Mesenchymal stem cell (in vitro differentiated cells and primary cell): ENCODE measurements around the gene AACS.

ENCODE experiments used
- DNase-seq: peaks from one replicate; pipeline ENCODE4 v3.0.0-alpha.2; 2013
- H2AFZ ChIP-seq: one replicate; pipeline ENCODE4 v1.6.1; 2013; ENCODE audit warnings: low read depth, mild to moderate bottlenecking, control low read depth, inconsistent platforms, low read length, moderate library complexity
- H2AK5ac ChIP-seq: 2 replicates; pipeline ENCODE4 v1.6.1; 2013; ENCODE audit warnings: low read length, moderate library complexity, mild to moderate bottlenecking, inconsistent platforms; ENCODE audit not compliant: severe bottlenecking
- H2BK120ac ChIP-seq: one replicate; pipeline ENCODE4 v1.6.1; 2013; ENCODE audit warnings: low read depth, mild to moderate bottlenecking, inconsistent platforms, low read length, moderate library complexity
- H2BK12ac ChIP-seq, 2 experiments: one replicate each; pipeline ENCODE4 v1.6.1; 2013; ENCODE audit warnings: inconsistent platforms in 2 of 2, low read length in 2 of 2, mild to moderate bottlenecking in 2 of 2, moderate library complexity in 2 of 2, control low read depth in 1 of 2
- H2BK15ac ChIP-seq: one replicate; pipeline ENCODE4 v1.6.1; 2013; ENCODE audit warnings: mild to moderate bottlenecking, low read depth, inconsistent platforms; ENCODE audit not compliant: poor library complexity, severe bottlenecking
- H2BK5ac ChIP-seq: 2 replicates; pipeline ENCODE4 v1.6.1; 2013; ENCODE audit warnings: low read depth, mild to moderate bottlenecking, low read length, control low read depth, inconsistent platforms; ENCODE audit not compliant: poor library complexity, severe bottlenecking
- H3K14ac ChIP-seq, 2 experiments: one replicate each; pipeline ENCODE4 v1.6.1; 2013; ENCODE audit warnings: inconsistent platforms in 2 of 2, low read length in 2 of 2, control low read depth in 1 of 2, mild to moderate bottlenecking in 1 of 2, moderate library complexity in 1 of 2
- H3K18ac ChIP-seq, 2 experiments: one replicate each; pipeline ENCODE4 v1.6.1; 2013; ENCODE audit warnings: inconsistent platforms in 2 of 2, low read length in 2 of 2, control low read depth in 1 of 2, low read depth in 1 of 2, mild to moderate bottlenecking in 1 of 2
- H3K23ac ChIP-seq, 2 experiments: one replicate each; pipeline ENCODE4 v1.6.1; 2013; ENCODE audit warnings: inconsistent platforms in 2 of 2, low read length in 2 of 2, mild to moderate bottlenecking in 2 of 2, moderate library complexity in 2 of 2, control low read depth in 1 of 2
- H3K27ac ChIP-seq: 2 replicates; pipeline ENCODE4 v1.5.1; 2013; ENCODE audit warnings: mild to moderate bottlenecking, moderate library complexity, low read length, control low read depth, inconsistent platforms; ENCODE audit not compliant: poor library complexity, severe bottlenecking
- H3K27me3 ChIP-seq, 2 experiments: 2 replicates each; pipeline versions ENCODE4 v1.6.1 to v1.7.0; 2013; ENCODE audit warnings: low read length in 2 of 2, mild to moderate bottlenecking in 2 of 2, moderate library complexity in 2 of 2, control low read depth in 1 of 2, inconsistent platforms in 1 of 2; ENCODE audit not compliant: control insufficient read depth in 1 of 2, insufficient read depth in 1 of 2
- H3K36me3 ChIP-seq, 2 experiments: 2 replicates each; pipeline versions ENCODE4 v1.6.1 to v1.7.0; 2013; ENCODE audit warnings: low read length in 2 of 2, control low read depth in 1 of 2, inconsistent platforms in 1 of 2, low read depth in 1 of 2, mild to moderate bottlenecking in 1 of 2; ENCODE audit not compliant: insufficient read depth in 2 of 2, control insufficient read depth in 1 of 2
- H3K4ac ChIP-seq, 2 experiments: one replicate each; pipeline ENCODE4 v1.6.1; 2013; ENCODE audit warnings: inconsistent platforms in 2 of 2, low read length in 2 of 2, mild to moderate bottlenecking in 2 of 2, moderate library complexity in 2 of 2, control low read depth in 1 of 2, low read depth in 1 of 2
- H3K4me1 ChIP-seq: 2 replicates; pipeline ENCODE4 v1.6.1; 2013; ENCODE audit warnings: low read depth, low read length, control low read depth; ENCODE audit not compliant: control insufficient read depth, insufficient read depth
- H3K4me2 ChIP-seq: 2 replicates; pipeline ENCODE4 v1.6.1; 2013; ENCODE audit warnings: low read length, mild to moderate bottlenecking, inconsistent platforms; ENCODE audit not compliant: poor library complexity, severe bottlenecking
- H3K4me3 ChIP-seq, 2 experiments: 2 replicates each; pipeline versions ENCODE4 v1.5.1 to v1.7.0; 2013; ENCODE audit warnings: low read length in 2 of 2, mild to moderate bottlenecking in 2 of 2, control low read depth in 1 of 2, low read depth in 1 of 2; ENCODE audit not compliant: insufficient read depth in 1 of 2
- H3K79me1 ChIP-seq: replicated peaks from 2 replicates; pipeline ENCODE4 v1.6.1; 2013; ENCODE audit warnings: mild to moderate bottlenecking, control low read depth, low read length, inconsistent platforms; ENCODE audit not compliant: poor library complexity, severe bottlenecking
- H3K9ac ChIP-seq: 2 replicates; pipeline ENCODE4 v1.7.0; 2013; ENCODE audit warnings: mild to moderate bottlenecking, low read length, moderate library complexity
- H3K9me3 ChIP-seq: 2 replicates; pipeline ENCODE4 v1.7.0; 2013; ENCODE audit warnings: mild to moderate bottlenecking, low read length; ENCODE audit not compliant: control insufficient read depth
- H4K8ac ChIP-seq: one replicate; pipeline ENCODE4 v1.6.1; 2013; ENCODE audit warnings: inconsistent platforms, mild to moderate bottlenecking, low read length, moderate library complexity
- H4K91ac ChIP-seq: one replicate; pipeline ENCODE4 v1.6.1; 2013; ENCODE audit warnings: mild to moderate bottlenecking, low read length, inconsistent platforms
- WGBS: methylation state at CpG from one replicate; pipeline ENCODE4 v1.1.7; 2013; ENCODE audit warnings: mixed read lengths; 5-methylcytosine and 5-hydroxymethylcytosine counted together

The AACS gene

DNA sequence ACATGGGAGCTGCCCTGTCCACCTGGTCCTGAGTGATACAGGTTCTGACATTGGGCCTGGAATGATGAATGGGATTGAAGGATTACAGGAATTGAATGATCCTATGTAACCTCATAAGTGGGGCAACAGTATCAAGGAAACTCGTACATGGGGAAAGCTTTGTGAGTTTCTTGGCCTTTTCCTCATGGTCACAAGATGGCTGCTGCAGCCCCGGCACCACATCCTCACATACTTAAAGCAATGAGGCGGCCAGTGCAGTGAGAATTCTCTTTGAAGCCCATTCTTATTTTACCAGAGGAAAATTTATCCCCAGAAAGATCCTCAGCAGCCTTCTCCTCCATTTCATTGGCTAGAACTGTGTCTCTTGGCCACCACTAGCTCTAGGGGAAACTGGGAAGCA, 91.9 kb downstream of the AACS start:
- Histone ChIP-seq H3K14ac (no peak overlapping the region), H3K36me3 (no peaks in the 10 kb centered on the region), H2BK15ac (no peak overlapping the region), H3K79me1 (no peaks in the 10 kb centered on the region), H3K18ac (no peak overlapping the region), H3K27me3 (peaks cover 7 to 34% of the 10 kb centered on the region in 2 experiments), H2AK5ac (no peak overlapping the region), H4K91ac (no peak overlapping the region), H3K27ac (no peak overlapping the region), H3K4me1 (peaks cover 1% of the 10 kb centered on the region), H2BK120ac (no peak overlapping the region), H3K9ac (no peak overlapping the region), H2AFZ (no peak overlapping the region), H3K23ac (no peak overlapping the region), H4K8ac (no peak overlapping the region), H3K4ac (no peak overlapping the region), H3K4me3 (no peak overlapping the region), H3K9me3 (peaks cover 7% of the 10 kb centered on the region), H2BK12ac (no peak overlapping the region), H2BK5ac (no peak overlapping the region), H3K4me2 (no peak overlapping the region)
- no peak for DNase-seq
- 68% methylated on average over 3 of the region's 3 CpGs for WGBS

DNA sequence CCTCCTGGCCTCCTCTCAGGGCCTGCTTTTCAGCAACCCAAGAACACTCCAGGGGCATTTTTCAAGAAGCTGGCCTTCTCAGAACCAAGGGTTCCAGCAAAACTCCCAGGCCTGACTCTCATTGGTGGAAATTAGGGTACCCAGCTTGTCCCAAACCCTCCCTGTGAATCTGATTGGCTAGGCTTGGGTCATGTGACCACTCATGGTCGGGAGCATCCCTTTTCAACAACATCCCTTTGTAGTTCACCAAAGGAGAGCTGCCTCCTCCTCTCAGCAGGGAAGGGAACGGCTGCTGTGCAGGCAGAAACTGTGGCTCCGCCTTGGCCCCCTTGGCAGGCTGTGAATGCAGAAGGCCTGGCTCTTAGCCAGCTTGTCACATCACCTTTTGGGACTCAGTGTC, 94.5 kb downstream of the AACS start:
- Histone ChIP-seq H3K36me3 (no peaks in the 10 kb centered on the region), H3K79me1 (no peaks in the 10 kb centered on the region), H3K4me2 (no peak overlapping the region), H3K4me3 (no peak overlapping the region), H3K9ac (no peak overlapping the region), H2AFZ (no peak overlapping the region), H2BK120ac (no peak overlapping the region), H3K14ac (no peak overlapping the region), H3K27me3 (peaks cover 8 to 25% of the 10 kb centered on the region in 2 experiments), H3K27ac (no peak overlapping the region), H3K23ac (no peak overlapping the region), H2BK15ac (no peak overlapping the region), H4K91ac (no peak overlapping the region), H2AK5ac (no peak overlapping the region), H3K4ac (no peak overlapping the region), H2BK5ac (no peak overlapping the region), H3K4me1 (peaks cover 1% of the 10 kb centered on the region), H4K8ac (no peak overlapping the region), H3K18ac (no peak overlapping the region), H2BK12ac (no peak overlapping the region), H3K9me3 (peaks cover 7% of the 10 kb centered on the region)
- WGBS = 55% methylated on average over 3 of the region's 3 CpGs
- DNase-seq = no peak

DNA sequence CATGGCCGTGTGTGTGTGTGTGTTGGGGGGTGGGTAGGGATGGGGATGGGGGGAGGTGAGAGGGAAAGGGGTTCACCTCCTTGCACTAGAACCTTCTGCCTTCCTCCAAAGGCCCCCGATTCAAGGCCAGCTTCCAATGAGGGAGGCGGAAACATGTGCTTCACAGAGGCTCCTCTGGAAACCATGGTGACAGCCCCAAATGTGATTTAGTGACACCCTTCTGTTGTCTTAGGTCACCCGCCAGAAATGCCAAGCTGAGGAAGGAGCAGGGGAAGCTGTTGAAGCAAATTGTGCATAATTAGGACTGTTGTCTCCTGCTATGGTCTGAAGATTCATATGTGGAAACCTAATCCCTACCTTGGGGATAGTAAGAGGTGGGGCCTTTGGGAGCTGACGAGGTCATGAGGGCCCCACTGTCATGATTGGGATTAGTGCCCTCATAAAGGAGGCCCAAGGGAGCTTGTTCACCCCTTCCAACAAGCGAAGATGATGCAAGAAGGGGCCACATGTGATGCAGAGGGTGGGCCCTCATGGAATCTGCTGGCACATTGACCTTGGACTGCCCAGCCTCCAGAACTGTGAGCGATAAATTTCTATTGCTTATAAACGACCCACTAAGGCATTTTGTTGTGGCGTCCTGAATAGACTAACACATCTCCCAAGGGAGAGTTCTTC, 95.2 kb downstream of the AACS start:
- Histone ChIP-seq H3K79me1 (no peaks in the 10 kb centered on the region), H3K36me3 (no peaks in the 10 kb centered on the region), H3K27me3 (peaks cover 12 to 22% of the 10 kb centered on the region in 2 experiments), H2BK12ac (no peak overlapping the region), H3K4me1 (peaks cover 1% of the 10 kb centered on the region), H2BK5ac (no peak overlapping the region), H3K4me3 (no peak overlapping the region), H3K4me2 (no peak overlapping the region), H2BK120ac (no peak overlapping the region), H2BK15ac (no peak overlapping the region), H3K18ac (no peak overlapping the region), H3K14ac (no peak overlapping the region), H3K23ac (no peak overlapping the region), H3K4ac (no peak overlapping the region), H3K9ac (no peak overlapping the region), H2AK5ac (no peak overlapping the region), H4K91ac (no peak overlapping the region), H4K8ac (no peak overlapping the region), H2AFZ (no peak overlapping the region), H3K9me3 (peaks cover 7% of the 10 kb centered on the region), H3K27ac (no peak overlapping the region)
- 74% methylated on average over 8 of the region's 9 CpGs for WGBS
- DNase-seq = no peak

DNA sequence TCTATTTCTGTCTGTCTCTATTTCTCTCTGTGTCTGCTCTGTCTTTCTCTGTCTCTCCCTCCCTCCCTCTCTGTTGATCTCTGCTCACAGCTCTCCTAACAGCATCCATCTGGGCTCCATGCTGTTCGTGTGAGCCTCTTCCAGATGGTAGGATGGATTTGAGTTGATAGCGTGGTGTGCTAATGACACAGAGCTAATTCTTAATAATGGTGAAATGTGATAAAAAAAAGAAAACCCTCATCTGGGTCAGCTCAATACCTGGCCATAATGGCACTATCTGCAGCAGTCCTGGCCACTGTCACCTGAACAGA, 96.4 kb downstream of the AACS start:
- no peak overlapping the region for H3K4me2 ChIP-seq
- H3K27ac ChIP-seq = no peak overlapping the region
- H2AK5ac ChIP-seq = no peak overlapping the region
- H3K9me3 ChIP-seq = peaks cover 7% of the 10 kb centered on the region
- no peak overlapping the region for H3K23ac ChIP-seq
- H3K36me3 ChIP-seq = no peaks in the 10 kb centered on the region
- no peak overlapping the region for H3K14ac ChIP-seq
- no peak overlapping the region for H4K8ac ChIP-seq
- DNase-seq = no peak
- peaks cover 1% of the 10 kb centered on the region for H3K4me1 ChIP-seq
- H3K9ac ChIP-seq = no peak overlapping the region
- peaks cover 12 to 21% of the 10 kb centered on the region in 2 experiments for H3K27me3 ChIP-seq
- H3K79me1 ChIP-seq = no peaks in the 10 kb centered on the region
- H2BK5ac ChIP-seq = no peak overlapping the region
- H2BK12ac ChIP-seq = no peak overlapping the region
- H2AFZ ChIP-seq = no peak overlapping the region
- no peak overlapping the region for H4K91ac ChIP-seq
- H2BK120ac ChIP-seq = no peak overlapping the region
- no peak overlapping the region for H3K4ac ChIP-seq
- H3K18ac ChIP-seq = no peak overlapping the region
- H2BK15ac ChIP-seq = no peak overlapping the region
- WGBS = no CpG with 5 or more reads among the region's 2 CpGs
- no peak overlapping the region for H3K4me3 ChIP-seq
